HG03565 (cell line): ENCODE results near the gene FUT3.

Experiments
- ATAC-seq: cut with Tn5 transposase; IDR thresholded peaks from one replicate; pipeline ENCODE4 v1.9.1; 2021; ENCODE audit warnings: mild to moderate bottlenecking, moderate library complexity; ENCODE audit not compliant: unreplicated experiment

Gene FUT3

DNA sequence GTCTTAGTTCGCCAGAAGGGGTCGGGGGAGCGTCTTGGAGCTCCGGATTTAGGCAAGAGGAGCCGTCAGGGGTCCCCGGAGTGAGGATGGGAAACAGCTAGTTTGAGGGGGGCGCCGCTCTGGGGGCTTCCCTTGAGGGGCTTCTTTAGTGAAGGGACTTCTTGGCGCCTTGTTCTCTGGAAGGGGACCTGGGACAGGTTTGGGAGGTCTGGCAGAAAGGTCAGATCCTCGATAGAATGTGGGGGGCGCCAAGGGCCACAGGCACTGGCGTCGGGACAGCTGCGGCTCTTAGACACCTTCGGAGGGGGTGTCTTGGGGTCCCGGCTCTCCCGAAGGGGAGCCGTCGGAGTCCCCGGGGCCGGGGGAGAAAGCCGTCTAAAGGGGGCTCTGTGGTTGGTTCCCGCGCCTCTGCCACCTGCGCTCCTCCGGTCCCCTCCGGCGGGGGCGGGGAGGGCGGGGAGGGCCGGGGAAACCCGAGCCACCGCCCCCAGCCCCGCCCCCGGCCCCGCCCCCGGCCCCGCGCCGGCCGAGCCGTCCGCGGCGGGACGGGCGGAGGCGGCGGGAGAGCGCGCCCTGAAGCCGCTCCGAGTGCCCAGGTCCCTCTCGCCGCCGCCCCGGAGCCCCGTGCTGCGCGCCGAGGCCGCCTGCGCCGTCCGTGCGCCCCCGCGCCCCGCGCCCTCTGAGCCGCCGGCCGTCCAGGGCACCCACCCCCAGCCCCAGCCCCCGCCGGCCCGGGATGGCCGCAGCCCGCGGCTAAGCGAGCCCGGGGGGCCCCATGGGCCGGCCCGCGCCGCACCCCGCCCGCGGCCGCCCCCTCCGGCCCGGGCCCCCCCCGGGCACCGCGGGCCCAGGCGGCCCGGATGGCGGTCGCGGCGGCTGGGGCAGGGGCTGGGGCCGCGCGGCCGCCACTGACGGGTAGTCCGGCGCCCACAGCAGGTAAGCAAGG is 46.5 kb downstream of the FUT3 start, which contains the start of gene NRTN:
NRTN (plus strand) TSS at position 552 of the 946 bp plus-strand sequence. CDS start 19,099 bp downstream, outside the sequence.
- no peak for ATAC-seq

DNA sequence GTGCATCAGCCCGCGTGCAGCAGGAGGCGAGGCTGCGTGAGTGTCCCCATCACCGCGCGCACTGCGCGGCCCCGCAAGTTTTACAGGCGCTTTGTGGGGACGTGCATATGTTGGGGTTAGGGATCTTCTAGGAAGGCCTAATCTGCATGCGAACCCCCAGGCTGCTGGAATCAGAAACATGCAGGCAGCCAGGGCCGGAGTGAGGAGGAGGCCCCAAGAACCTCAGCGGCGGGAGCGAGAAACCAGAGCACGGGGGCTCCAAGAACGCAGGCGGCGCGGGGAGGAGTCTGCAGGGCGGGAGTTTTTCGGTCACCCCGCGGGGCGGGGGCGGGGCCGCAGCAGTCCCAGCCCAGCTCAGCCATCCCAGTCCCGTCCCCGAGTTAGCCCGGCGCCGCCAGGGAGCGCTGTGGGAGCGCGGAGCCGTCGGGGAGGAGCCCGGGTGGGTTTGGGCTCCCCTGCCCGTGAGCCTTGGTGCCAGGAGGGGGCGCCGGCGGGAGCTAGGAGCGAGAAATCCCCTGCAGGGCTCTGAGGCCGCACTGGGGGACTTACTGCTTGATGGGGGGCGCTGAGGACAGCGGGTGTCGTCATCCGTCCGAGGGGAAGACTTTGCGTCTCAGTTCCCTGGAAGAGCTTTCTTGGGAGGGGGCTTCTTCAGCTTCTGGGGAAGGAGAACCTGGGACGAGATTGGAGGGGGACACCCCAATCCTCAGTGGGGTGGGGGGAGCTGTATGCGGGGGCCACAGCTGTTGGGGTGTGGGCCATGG is 47.3 kb downstream of the FUT3 start:
- peak; percentile 61 for ATAC-seq

DNA sequence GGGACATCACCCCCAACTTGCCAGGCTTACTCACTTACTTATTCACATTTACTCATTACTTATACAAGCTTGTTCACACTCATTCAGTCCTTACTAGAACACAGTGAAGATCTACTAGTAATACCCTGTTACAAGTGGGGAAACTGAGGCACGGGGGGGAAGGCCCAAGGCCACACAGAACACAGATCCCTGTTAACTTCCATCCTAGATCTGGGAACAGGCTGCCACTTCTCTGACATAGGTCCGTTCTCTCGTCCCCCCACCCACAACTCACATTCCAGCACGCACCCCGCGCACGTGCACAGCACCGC is 47.9 kb downstream of the FUT3 start:
- no peak for ATAC-seq

DNA sequence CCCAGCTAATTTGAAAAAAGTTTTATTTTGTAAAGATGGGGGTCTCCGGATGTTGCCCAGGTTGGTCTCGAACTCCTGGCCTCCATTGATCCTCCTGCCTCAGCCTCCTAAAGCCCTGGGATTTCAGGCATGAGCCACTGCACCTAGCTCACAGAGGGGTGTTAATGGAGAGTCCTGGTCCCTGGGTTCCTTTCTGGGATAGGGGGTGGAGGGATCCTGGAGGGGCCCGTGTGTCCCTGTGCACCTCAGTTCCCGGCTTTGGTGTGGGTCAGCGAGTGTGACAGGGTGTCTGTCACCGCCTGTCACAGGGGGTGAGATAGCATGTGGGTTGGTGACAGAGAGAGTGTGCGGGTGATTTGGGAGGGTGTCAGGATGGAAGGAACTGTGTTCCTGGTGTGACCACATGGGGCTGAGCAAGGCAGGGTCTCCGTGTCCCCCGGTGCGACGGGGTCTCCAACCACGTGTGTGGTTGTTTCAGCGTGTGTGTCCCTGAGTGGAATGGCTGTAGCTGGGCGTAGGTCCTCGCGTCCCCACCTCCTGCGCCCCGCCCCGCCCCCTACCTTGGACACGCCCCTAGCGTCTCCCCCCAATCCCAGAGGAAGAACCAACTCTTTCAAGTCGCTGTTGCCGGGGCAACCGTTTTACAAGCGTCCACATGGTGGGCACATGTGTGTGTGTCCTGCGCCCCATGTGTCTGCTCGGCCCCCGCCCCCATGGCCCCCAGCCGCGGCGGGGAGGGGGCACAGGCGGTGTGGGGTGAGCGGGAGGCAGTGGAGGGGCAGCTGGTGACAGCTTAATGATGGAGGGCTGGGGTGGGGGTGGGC is 49.2 kb downstream of the FUT3 start:
- no peak for ATAC-seq

DNA sequence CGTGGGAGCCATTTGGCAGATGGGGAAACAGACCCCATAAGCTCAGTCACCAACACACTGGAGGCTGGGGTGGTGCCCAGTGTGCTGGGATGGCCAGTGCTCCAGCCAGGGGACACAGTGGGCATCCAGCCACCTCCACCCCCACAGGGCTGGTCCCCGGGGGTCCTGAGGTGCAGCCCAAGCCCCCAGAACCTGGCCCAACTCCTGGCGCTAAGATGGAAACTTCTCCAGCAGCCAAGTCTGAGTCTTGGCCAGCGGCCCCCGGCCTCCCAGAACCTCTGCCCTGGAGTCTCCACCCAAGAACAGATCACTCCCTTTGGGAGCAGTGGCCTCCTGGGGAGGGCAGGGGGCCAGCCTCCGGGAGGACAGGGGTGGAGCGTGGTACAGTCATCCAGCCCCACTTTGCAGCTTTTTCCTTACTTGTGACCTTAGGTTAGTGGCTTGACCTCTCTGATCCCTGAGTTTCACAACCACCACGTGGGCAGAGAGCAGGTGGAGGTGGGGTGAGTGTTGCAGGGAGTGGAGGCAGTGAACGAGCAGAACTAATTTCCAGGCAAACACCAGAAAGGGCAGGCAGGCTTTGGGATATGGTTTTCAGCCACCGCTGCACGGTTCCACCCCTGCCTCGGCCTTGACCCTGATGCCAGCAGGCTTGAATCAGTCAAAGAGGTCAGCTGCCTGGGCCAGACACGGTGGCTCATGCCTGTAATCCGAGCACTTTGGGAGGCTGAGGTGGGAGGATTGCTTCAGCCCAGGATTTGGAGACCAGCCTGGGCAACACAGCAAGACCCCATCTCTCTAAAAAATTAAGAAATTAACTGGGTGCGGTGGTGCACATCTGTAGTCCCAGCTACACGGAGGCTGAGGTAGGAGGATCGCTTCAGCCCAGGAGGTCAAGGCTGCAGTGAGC is 50.6 kb downstream of the FUT3 start:
- no peak for ATAC-seq

DNA sequence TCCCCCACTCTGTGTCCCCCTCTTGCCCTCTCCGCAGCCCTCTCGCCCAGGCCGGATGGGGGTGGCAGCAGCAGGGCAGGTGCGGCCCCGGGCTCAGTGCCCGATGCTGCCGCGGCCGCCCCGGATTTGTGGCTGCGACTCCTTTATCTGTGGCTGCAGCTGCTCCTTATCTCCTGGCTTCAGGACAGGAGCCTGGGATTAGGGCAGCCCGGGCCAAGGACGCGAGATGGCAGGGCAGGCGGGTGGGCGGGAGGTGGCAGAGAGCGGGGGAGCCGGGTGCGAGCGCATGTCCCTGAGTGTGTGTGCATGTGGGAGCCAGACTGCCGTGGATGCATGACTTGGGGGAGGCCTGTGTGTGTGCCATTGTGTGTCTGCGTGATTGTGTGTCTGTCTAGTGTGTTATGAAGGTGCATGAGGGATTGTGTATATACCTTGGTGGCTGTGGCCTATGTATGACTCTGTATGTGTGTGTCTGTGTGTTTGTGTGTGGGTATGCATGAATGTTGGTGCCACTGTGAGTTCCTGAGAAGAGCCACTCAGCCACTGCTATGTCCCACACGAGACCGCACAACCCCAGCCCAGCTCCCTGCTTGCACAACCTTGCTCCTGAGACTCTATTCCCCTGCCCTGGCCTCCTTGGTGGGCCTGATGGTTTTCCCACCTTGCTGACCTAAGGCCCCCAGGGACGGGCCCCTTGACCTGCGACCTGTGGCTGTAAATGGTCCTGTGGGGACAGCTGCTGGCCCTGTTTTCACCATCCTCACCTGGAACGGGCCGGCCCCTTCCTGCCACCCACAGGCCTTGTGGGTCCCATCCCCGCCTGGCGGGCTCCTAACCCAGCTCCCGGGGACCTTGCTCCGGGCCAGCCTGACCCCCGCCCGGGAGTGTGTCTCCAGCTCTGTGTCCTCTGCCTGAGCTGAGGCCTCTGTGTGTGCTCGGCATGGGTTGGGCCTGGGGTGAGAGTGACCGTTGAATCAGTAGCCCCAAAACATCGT is 51.7 kb downstream of the FUT3 start:
- ATAC-seq, result no peak

DNA sequence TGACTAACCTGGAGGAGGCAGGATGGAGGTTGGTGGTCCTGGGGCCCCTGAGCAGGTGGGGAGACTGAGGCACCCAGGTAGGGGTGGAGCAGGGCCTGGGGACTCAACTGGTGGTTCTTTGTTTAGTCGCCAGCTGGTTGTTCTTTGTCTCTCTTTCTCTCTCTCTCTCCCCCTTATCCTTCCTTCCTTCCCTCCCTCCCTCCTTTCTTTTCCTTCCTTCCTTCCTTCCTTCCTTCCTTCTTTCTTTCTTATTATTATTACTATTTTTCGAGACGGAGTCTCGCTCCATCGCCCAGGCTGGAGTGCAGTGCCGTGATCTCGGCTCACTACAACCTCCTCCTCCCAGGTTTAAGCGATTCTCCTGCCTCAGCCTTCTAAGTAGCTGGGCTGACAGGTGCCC is 53.0 kb downstream of the FUT3 start:
- no peak for ATAC-seq

DNA sequence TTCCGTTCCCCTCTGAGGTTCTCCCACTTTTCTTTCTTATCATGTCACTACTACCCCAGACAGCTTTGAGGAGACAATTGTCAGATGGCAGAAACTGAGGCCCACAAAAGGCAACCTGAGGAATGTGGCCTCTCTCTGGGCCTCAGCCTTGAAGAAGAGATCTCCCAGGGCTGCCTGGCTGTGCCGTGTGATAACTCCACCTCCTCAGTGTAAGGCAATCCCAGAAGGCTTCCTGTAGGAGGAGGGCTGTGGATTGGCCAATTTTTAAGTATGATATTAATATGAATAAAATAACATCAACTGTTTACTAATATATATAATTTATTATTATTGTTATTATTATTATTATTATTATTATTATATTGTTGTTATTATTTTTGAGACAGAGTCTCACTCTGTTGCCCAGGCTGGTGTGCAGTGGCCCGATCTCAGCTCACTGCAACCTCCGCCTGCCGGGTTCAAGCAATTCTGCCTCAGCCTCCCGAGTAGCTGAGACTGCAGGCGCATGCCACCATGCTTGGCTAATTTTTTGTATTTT is 55.8 kb downstream of the FUT3 start:
- ATAC-seq, result no peak

DNA sequence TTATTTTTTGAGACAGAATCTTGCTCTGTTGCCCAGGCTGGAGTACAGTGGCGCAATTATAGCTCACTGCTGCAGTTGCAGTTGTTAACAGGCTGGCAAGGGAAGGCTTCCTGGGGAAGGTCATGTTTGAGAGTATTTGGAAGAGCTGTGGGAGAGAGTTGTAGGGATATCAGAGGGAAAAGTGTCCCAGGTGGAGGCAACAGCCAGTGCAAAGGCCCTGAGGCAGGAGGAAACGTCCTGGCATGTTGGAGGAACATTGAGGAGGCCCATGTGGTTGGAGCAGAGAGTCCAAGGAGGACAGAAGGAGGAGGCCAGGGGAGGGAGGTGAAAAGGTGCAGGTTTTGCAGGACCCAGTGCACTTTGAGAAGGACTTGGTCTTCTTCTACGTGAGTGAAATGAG is 58.1 kb downstream of the FUT3 start:
- no peak for ATAC-seq
